Kidney (tissue), 14 donors: ENCODE measurements around the gene LILRA2. TPM values are rescaled to one million over a fixed set of nuclear protein-coding genes. Genes with fewer than 3 reads are reported as not detected.
"Not testable (repeated sequence)": the region's sequence is repeated elsewhere in the genome, so short reads cannot be mapped to it uniquely, and the experiment has no call there.

Experiments used
- DNase-seq, 5 donors: peaks; one replicate each; pipeline ENCODE4 v3.0.0-alpha.2; 2013 to 2020
- FAIRE-seq: peaks from 2 replicates; lab custom pipeline; 2012; peaks lifted over from hg19 to GRCh38; lab: Jason Lieb, UNC
- H3K27ac ChIP-seq, 2 donors: one replicate each; pipeline ENCODE4 v1.7.0; 2013; ENCODE audit warnings: low read depth in 2 of 2, low read length in 2 of 2, inconsistent platforms in 1 of 2
- H3K27me3 ChIP-seq: one replicate; pipeline ENCODE4 v1.7.1; 2013; ENCODE audit warnings: low read length, inconsistent platforms; ENCODE audit not compliant: control insufficient read depth, insufficient read depth
- H3K36me3 ChIP-seq, 3 donors: one replicate each; pipeline versions ENCODE4 v1.7.0 to v1.7.1; 2013; ENCODE audit warnings: low read length in 3 of 3, control low read depth in 1 of 3, inconsistent platforms in 1 of 3; ENCODE audit not compliant: insufficient read depth in 3 of 3, control insufficient read depth in 2 of 3
- H3K4me1 ChIP-seq, 3 donors: one replicate each; pipeline versions ENCODE4 v1.7.0 to v1.7.1; 2013; ENCODE audit warnings: low read length in 3 of 3, inconsistent platforms in 1 of 3, low read depth in 1 of 3; ENCODE audit not compliant: control insufficient read depth in 2 of 3, insufficient read depth in 2 of 3
- H3K4me3 ChIP-seq, 3 donors: one replicate each; pipeline versions ENCODE4 v1.7.0 to v1.8.1; 2013; ENCODE audit warnings: low read length in 3 of 3, control low read depth in 1 of 3, inconsistent platforms in 1 of 3
- H3K9ac ChIP-seq, 3 donors: one replicate each; pipeline versions ENCODE4 v1.7.0 to v1.7.1; 2013; ENCODE audit warnings: low read length in 3 of 3, control low read depth in 1 of 3, inconsistent platforms in 1 of 3
- H3K9me3 ChIP-seq, 3 donors: one replicate each; pipeline versions ENCODE4 v1.7.0 to v1.7.1; 2013; ENCODE audit warnings: low read length in 3 of 3, control low read depth in 1 of 3, inconsistent platforms in 1 of 3; ENCODE audit not compliant: control insufficient read depth in 2 of 3, insufficient read depth in 1 of 3
- CTCF ChIP-seq: IDR thresholded peaks from 3 replicates; pipeline ENCODE4 v1.5.1; 2012; ENCODE audit warnings: mild to moderate bottlenecking, moderate library complexity, borderline replicate concordance; ENCODE audit not compliant: insufficient read depth; ENCODE audit errors: extremely low read depth
- intact Hi-C: fragments of 100-400 bp; cut with DNase I; formaldehyde crosslinking; loops from one replicate; pipeline ENCODE4 v1.11.1; 2022
- polyA plus RNA-seq: library from polyadenylated mRNA; stranded (reverse); fragments of 350-450 nt; fragmentation: Illumina TruSeq; extraction: RNeasy Lipid Tissue Mini Kit (QIAGEN cat#74804); gene quantifications from one replicate; pipeline ENCODE4 v1.2.3, GENCODE V29; 2014; ENCODE audit warnings: low read depth, low replicate concordance; ENCODE audit not compliant: insufficient read depth
- total RNA-seq: library from RNA; stranded (reverse); fragmentation: NEBNext Ultra II Directional; extraction: Animal tissue kit (Norgen Biotek cat#: 25700); gene quantifications from one replicate; pipeline ENCODE4 v1.2.1, GENCODE V29; 2021
- donor health status: control.
- donor health status: control.
- donor health status: control.
- donor health status: control.
- donor health status: control.
- donor health status: DM: yes; HTN: yes; CAD: no.
- donor health status: Normal renal cell carcinoma (clear cell type).

LILRA2 gene
- total and polyA plus RNA-seq, 2 donors from 2014 or later, result 2.1 to 4.2 TPM

DNA sequence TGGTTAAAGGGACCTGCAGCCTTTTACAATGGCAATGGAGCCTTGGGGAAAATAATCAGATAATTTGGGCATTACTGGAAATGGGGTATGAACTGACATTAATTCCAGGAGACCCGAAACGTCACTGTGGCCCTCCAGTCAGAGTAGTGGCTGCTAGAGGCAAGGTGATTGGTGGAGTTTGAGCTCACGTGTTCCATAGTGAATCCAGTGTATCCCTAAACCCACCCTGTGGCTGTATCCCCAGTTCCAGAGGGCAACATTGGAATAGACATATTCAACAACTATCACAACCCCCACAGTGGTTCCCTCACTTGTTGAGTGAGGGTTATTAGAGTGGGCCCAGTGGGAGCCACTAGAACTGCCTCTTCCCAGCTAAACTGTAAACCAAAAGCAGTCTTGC is 3.3 kb upstream of the LILRA2 start:
- FAIRE-seq, result no peak
- H3K4me3 ChIP-seq, result no peak overlapping the region
- H3K27ac ChIP-seq, result no peak overlapping the region
- H3K9me3 ChIP-seq, result no peaks in the 10 kb centered on the region
- intact Hi-C loops, result no loop called here
- DNase-seq, result no peak
- H3K9ac ChIP-seq, result no peak overlapping the region
- no peaks in the 10 kb centered on the region for H3K36me3 ChIP-seq
- no peak for TF ChIP-seq CTCF
- no peaks in the 10 kb centered on the region for H3K4me1 ChIP-seq
- no peaks in the 10 kb centered on the region for H3K27me3 ChIP-seq

GRCh38 chr19:54571715-54572615 is 1.6 kb upstream of the LILRA2 start:
- H3K9me3 ChIP-seq, H3K4me1 ChIP-seq, intact Hi-C loops, H3K27me3 ChIP-seq, H3K27ac ChIP-seq, H3K36me3 ChIP-seq, H3K4me3 ChIP-seq, FAIRE-seq, H3K9ac ChIP-seq: not testable (repeated sequence)
- DNase-seq, result peak in 1 of 5 donors; percentile 9

GRCh38 chr19:54572696-54573311 is 786 bp upstream of the LILRA2 start:
- H3K9ac ChIP-seq, result no peak overlapping the region

More at GRCh38 chr19:54572696-54573311, 786 bp upstream of the LILRA2 start:
- no peak for TF ChIP-seq CTCF
- no peaks in the 10 kb centered on the region for H3K9me3 ChIP-seq
- H3K36me3 ChIP-seq, result no peaks in the 10 kb centered on the region
- intact Hi-C loops, result no loop called here
- no peak for FAIRE-seq
- DNase-seq, result peak in 1 of 5 donors; percentile 13
- no peaks in the 10 kb centered on the region for H3K4me1 ChIP-seq
- no peak overlapping the region for H3K27ac ChIP-seq
- H3K27me3 ChIP-seq, result no peaks in the 10 kb centered on the region
- H3K4me3 ChIP-seq, result no peak overlapping the region
